Epithelial cell of proximal tubule (primary cell): ENCODE results near the gene RAB18. TPM values are rescaled to one million over a fixed set of nuclear protein-coding genes. Genes with fewer than 3 reads are reported as not detected.

ENCODE experiments used
- DNase-seq: peaks from one replicate; pipeline ENCODE4 v3.0.0-alpha.2; 2011; ENCODE audit warnings: low read depth
- H3K4me3 ChIP-seq: 2 replicates; pipeline ENCODE4 v1.5.1; 2011; ENCODE audit warnings: low read depth, mild to moderate bottlenecking, low read length
- CTCF ChIP-seq: conservative IDR thresholded peaks from 2 replicates; pipeline ENCODE4 v1.5.1; 2012; ENCODE audit warnings: low read depth, mild to moderate bottlenecking, low read length
- total RNA-seq: library from RNA; depleted of rRNA; stranded (reverse); fragments of >200 nt; gene quantifications from 2 replicates; pipeline ENCODE4 v1.2.3, GENCODE V29; 2015

RAB18 gene
- total RNA-seq, 1 donor from 2014 or later, result 30.3 TPM

- DNase-seq, result no peak
- no peak for TF ChIP-seq CTCF
- no peak overlapping the region for H3K4me3 ChIP-seq
Observed at GRCh38 chr10:27531336-27531847, 27.3 kb downstream of the RAB18 start.

GRCh38 chr10:27534161-27534700, 30.1 kb downstream of the RAB18 start:
- no peak for TF ChIP-seq CTCF
- no peak overlapping the region for H3K4me3 ChIP-seq
- no peak for DNase-seq

- no peak for TF ChIP-seq CTCF
- DNase-seq, result no peak
- H3K4me3 ChIP-seq, result no peak overlapping the region
Observed at GRCh38 chr10:27535317-27535716, 31.2 kb downstream of the RAB18 start.

- no peak for DNase-seq
- H3K4me3 ChIP-seq, result no peak overlapping the region
- TF ChIP-seq CTCF, result no peak
Observed at GRCh38 chr10:27536437-27536836, 32.3 kb downstream of the RAB18 start.

GRCh38 chr10:27537166-27537565, 33.1 kb downstream of the RAB18 start:
- no peak for TF ChIP-seq CTCF
- DNase-seq, result no peak
- H3K4me3 ChIP-seq, result no peak overlapping the region

GRCh38 chr10:27537787-27538186, 33.7 kb downstream of the RAB18 start:
- no peak for DNase-seq
- TF ChIP-seq CTCF, result no peak
- H3K4me3 ChIP-seq, result no peak overlapping the region

- no peak for DNase-seq
- H3K4me3 ChIP-seq, result no peak overlapping the region
- no peak for TF ChIP-seq CTCF
Observed at GRCh38 chr10:27540672-27541071, 36.6 kb downstream of the RAB18 start.
